HEK293T (cell line): Measurements from ENCODE around the gene GRIN2B.

Experiments used
- ARNT ChIP-seq: fragments of 450-650 bp; IDR thresholded peaks from 2 replicates; pipeline ENCODE4 v1.6.1; 2017; ENCODE audit warnings: mild to moderate bottlenecking
- BHLHE40 ChIP-seq: fragments of 450-650 bp; IDR thresholded peaks from 2 replicates; pipeline ENCODE4 v1.6.1; 2016; ENCODE audit warnings: mild to moderate bottlenecking, moderate library complexity, borderline replicate concordance
- CTBP1 ChIP-seq: fragments of 450-650 bp; IDR thresholded peaks from 2 replicates; pipeline ENCODE4 v1.6.1; 2016; ENCODE audit warnings: borderline replicate concordance
- ELF4 ChIP-seq: fragments of 450-650 bp; IDR thresholded peaks from 2 replicates; pipeline ENCODE4 v1.6.1; 2017; ENCODE audit warnings: antibody characterized with exemption
- FOXK2 ChIP-seq: fragments of 450-650 bp; IDR thresholded peaks from 2 replicates; pipeline ENCODE4 v1.6.1; 2016; ENCODE audit warnings: mild to moderate bottlenecking
- FOXM1 ChIP-seq: fragments of 450-650 bp; IDR thresholded peaks from 2 replicates; pipeline ENCODE4 v1.6.1; 2017; ENCODE audit warnings: mild to moderate bottlenecking, borderline replicate concordance
- HDGF ChIP-seq: fragments of 450-650 bp; IDR thresholded peaks from 2 replicates; pipeline ENCODE4 v1.6.1; 2017; ENCODE audit warnings: antibody characterized with exemption, borderline replicate concordance
- NFRKB ChIP-seq: fragments of 450-650 bp; IDR thresholded peaks from 2 replicates; pipeline ENCODE4 v1.6.1; 2016; ENCODE audit warnings: mild to moderate bottlenecking, moderate library complexity
- PKNOX1 ChIP-seq: fragments of 450-650 bp; IDR thresholded peaks from 2 replicates; pipeline ENCODE4 v1.6.1; 2016
- SP1 ChIP-seq: fragments of 450-650 bp; IDR thresholded peaks from 2 replicates; pipeline ENCODE4 v1.6.1; 2017
- TARDBP ChIP-seq: fragments of 450-650 bp; IDR thresholded peaks from 2 replicates; pipeline ENCODE4 v1.6.1; 2016
- ZNF384 ChIP-seq: fragments of 450-650 bp; IDR thresholded peaks from 2 replicates; pipeline ENCODE4 v1.6.1; 2016

DNA sequence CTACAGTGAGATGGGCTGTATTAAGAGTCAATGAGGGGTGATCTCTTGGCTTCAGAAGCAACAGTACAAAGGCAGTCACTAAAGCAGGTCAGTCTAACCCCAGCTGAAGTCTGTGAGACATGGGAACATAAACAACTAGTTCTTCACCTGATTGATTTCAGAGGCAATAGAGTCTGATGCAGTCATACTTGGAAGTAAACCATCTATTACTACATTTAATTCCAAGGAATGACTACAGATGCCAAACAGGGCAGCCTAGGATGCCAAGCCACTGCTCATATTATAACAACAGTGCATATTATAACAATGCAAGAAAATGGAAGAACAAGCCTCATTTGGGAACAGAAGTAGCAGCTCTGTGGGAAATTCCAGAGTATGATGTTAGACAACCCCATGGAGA lies 35.8 kb downstream of the GRIN2B start:
- TF ChIP-seq ELF4 = no peak
- TF ChIP-seq HDGF = no peak
- no peak for TF ChIP-seq ARNT
- TF ChIP-seq NFRKB = no peak
- TF ChIP-seq SP1 = no peak
- no peak for TF ChIP-seq BHLHE40
- TF ChIP-seq PKNOX1 = no peak
- no peak for TF ChIP-seq FOXK2
- TF ChIP-seq FOXM1 = no peak
- TF ChIP-seq ZNF384 = no peak
- TF ChIP-seq TARDBP = no peak
- TF ChIP-seq CTBP1 = no peak
